Measurements from ENCODE around the gene IFNK. TPM values are rescaled to one million over a fixed set of nuclear protein-coding genes. Genes with fewer than 3 reads are reported as not detected.
"Not testable (repeated sequence)": the region's sequence is repeated elsewhere in the genome, so short reads cannot be mapped to it uniquely, and the experiment has no call there.

The IFNK gene
- total and polyA plus RNA-seq, 12 donors, result not detected

DNA sequence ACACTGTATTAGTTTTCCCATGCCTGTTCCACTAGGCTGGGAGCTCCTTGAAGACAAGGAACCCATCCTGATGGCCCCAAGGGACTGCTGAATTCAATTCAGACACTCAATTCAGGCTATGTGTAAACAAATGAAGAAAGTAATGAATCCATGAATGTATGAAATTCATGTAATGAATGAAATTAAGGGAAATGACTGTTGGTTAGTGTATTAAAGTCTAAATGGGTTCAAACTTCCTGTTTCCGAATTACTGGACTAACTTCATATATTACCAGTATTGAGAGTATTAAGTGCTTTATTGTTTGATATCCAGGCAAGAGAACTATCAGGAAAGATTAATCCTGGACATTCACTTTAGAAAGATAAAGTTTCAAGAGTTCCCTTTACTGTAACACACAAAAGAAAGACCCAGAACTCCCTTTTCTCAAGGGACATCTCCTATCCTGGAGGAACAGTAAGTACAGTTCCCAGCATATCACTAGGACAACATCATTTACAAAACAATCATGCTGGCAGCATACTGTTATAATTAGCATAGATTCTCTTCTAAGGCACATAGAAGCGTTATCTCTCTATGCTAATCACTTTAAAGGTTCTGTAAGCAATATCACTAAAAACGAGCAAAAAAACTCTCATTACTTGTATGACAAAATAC, 28.5 kb upstream of the IFNK start:
- TF ChIP-seq, protein P1, sequence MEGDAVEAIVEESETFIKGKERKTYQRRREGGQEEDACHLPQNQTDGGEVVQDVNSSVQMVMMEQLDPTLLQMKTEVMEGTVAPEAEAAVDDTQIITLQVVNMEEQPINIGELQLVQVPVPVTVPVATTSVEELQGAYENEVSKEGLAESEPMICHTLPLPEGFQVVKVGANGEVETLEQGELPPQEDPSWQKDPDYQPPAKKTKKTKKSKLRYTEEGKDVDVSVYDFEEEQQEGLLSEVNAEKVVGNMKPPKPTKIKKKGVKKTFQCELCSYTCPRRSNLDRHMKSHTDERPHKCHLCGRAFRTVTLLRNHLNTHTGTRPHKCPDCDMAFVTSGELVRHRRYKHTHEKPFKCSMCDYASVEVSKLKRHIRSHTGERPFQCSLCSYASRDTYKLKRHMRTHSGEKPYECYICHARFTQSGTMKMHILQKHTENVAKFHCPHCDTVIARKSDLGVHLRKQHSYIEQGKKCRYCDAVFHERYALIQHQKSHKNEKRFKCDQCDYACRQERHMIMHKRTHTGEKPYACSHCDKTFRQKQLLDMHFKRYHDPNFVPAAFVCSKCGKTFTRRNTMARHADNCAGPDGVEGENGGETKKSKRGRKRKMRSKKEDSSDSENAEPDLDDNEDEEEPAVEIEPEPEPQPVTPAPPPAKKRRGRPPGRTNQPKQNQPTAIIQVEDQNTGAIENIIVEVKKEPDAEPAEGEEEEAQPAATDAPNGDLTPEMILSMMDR (IDR thresholded peaks at IDR 0.05), result no peak
- TF ChIP-seq POLR2A (IDR thresholded peaks at IDR 0.05), result no peak
- 67 to 77% (median 70%) methylated on average over 3 of the region's 3 CpGs for WGBS, 4 donors
- Histone ChIP-seq H3K4me1 (replicated peaks in 1 of 2) (peaks cover 0 to 12% of the 10 kb centered on the region in 2 donors), H3K36me3 (replicated peaks in 1 of 2) (no peaks in the 10 kb centered on the region), H3K27ac (no peak overlapping the region), H3K9me3 (replicated peaks in 1 of 3) (no peaks in the 10 kb centered on the region), H3K4me3 (no peak overlapping the region), H3K27me3 (no peaks in the 10 kb centered on the region)
- no peak for DNase-seq
- intact Hi-C loops (cut with DNase I), result no loop called here

- H3K9me3 ChIP-seq (replicated peaks in 1 of 3), result no peaks in the 10 kb centered on the region
- 74 to 80% (median 77%) methylated on average over 3 of the region's 3 CpGs for WGBS, 4 donors
- TF ChIP-seq, protein P1 (IDR thresholded peaks at IDR 0.05), result no peak
- TF ChIP-seq POLR2A (IDR thresholded peaks at IDR 0.05), result no peak
- H3K27ac ChIP-seq, result no peak overlapping the region
- H3K36me3 ChIP-seq (replicated peaks in 1 of 2), result no peaks in the 10 kb centered on the region
- no peak for DNase-seq
- no peaks in the 10 kb centered on the region for H3K27me3 ChIP-seq
- H3K4me1 ChIP-seq (replicated peaks in 1 of 2), result peaks cover 0 to 12% of the 10 kb centered on the region in 2 donors
- H3K4me3 ChIP-seq, result no peak overlapping the region
- intact Hi-C loops (cut with DNase I), result no loop called here
Observed at GRCh38 chr9:27496135-27496504, 28.0 kb upstream of the IFNK start.

GRCh38 chr9:27497883-27498417, 26.1 kb upstream of the IFNK start:
- TF ChIP-seq POLR2A (IDR thresholded peaks at IDR 0.05), result no peak
- TF ChIP-seq, protein P1 (IDR thresholded peaks at IDR 0.05), result no peak
- DNase-seq, result no peak
- no peaks in the 10 kb centered on the region for H3K9me3 ChIP-seq (replicated peaks in 1 of 3)
- WGBS, 4 donors, result 81 to 89% (median 83%) methylated on average over 11 of the region's 11 CpGs
- no peaks in the 10 kb centered on the region for H3K27me3 ChIP-seq
- H3K27ac ChIP-seq, result no peak overlapping the region
- H3K4me1 ChIP-seq (replicated peaks in 1 of 2), result peaks cover 0 to 12% of the 10 kb centered on the region in 2 donors
- no peaks in the 10 kb centered on the region for H3K36me3 ChIP-seq (replicated peaks in 1 of 2)
- no peak overlapping the region for H3K4me3 ChIP-seq
- intact Hi-C loops (cut with DNase I), result no loop called here

- WGBS, 4 donors, result 17 to 48% (median 31%) methylated on average over 2 of the region's 2 CpGs
Observed at GRCh38 chr9:27499451-27499850, 24.6 kb upstream of the IFNK start.

GRCh38 chr9:27500902-27501301, 23.2 kb upstream of the IFNK start:
- intact Hi-C loops (cut with DNase I); H3K27ac ChIP-seq; DNase-seq; H3K27me3 ChIP-seq; H3K4me3 ChIP-seq; H3K9me3 ChIP-seq (replicated peaks in 1 of 3); H3K36me3 ChIP-seq (replicated peaks in 1 of 2): not testable (repeated sequence)
- WGBS, 4 donors, result 94 to 95% (median 94%) methylated on average over 3 of the region's 3 CpGs
- peaks cover 0 to 12% of the 10 kb centered on the region in 2 donors for H3K4me1 ChIP-seq (replicated peaks in 1 of 2)

More at GRCh38 chr9:27499451-27499850, 24.6 kb upstream of the IFNK start:
- TF ChIP-seq, protein P1 (IDR thresholded peaks at IDR 0.05), result no peak
- no peak for TF ChIP-seq POLR2A (IDR thresholded peaks at IDR 0.05)
- no peak overlapping the region for H3K27ac ChIP-seq
- H3K27me3 ChIP-seq, result no peaks in the 10 kb centered on the region
- H3K4me3 ChIP-seq, result no peak overlapping the region
- intact Hi-C loops (cut with DNase I), result no loop called here
- H3K9me3 ChIP-seq (replicated peaks in 1 of 3), result no peaks in the 10 kb centered on the region
- peaks cover 0 to 12% of the 10 kb centered on the region in 2 donors for H3K4me1 ChIP-seq (replicated peaks in 1 of 2)
- H3K36me3 ChIP-seq (replicated peaks in 1 of 2), result no peaks in the 10 kb centered on the region
- DNase-seq, result no peak

Measured in adrenal gland (tissue), 12 donors.